ENCODE data around the gene SETDB2. TPM values are rescaled to one million over a fixed set of nuclear protein-coding genes. Genes with fewer than 3 reads are reported as not detected.

SETDB2 gene
- total RNA-seq, 1 experiment from 2014 or later: 5.2 TPM

- no peak for TF ChIP-seq ZBTB33 (IDR thresholded peaks at IDR 0.05; ENCODE audit: extremely low read depth, insufficient replicate concordance, low read length)
Measured at GRCh38 chr13:49503951-49504350, 59.9 kb downstream of the SETDB2 start (continued).

GRCh38 chr13:49512578-49512977 is 68.5 kb downstream of the SETDB2 start:
- DNase-seq (ENCODE audit: low read depth, low spot score) (no peak), ATAC-seq (no peak)
- H2AFZ ChIP-seq (ENCODE audit: low read depth, low read length, poor library complexity, severe bottlenecking): no peak overlapping the region
- no TSS peak for BruUV-seq (replicated peaks)
- TF ChIP-seq CEBPB (IDR thresholded peaks at IDR 0.05; ENCODE audit: low read depth) (no peak), CBX3 (IDR thresholded peaks at IDR 0.05; ENCODE audit: low read depth) (no peak)
- no peak overlapping the region for H3K4me3 ChIP-seq (replicated peaks in 1 of 2; ENCODE audit: low read depth in 1 of 2, low read length in 2 of 2)
- H3K36me3 ChIP-seq (ENCODE audit: control insufficient read depth in 1 of 2, insufficient read depth in 2 of 2, low read length in 2 of 2): no peaks in the 10 kb centered on the region
- no peaks in the 10 kb centered on the region for H3K4me1 ChIP-seq (ENCODE audit: control insufficient read depth in 1 of 2, insufficient read depth in 2 of 2, low read length in 2 of 2)
- H3K9ac ChIP-seq (ENCODE audit: low read length): no peak overlapping the region
- ChIA-PET CTCF (no interaction called here), POLR2A (interaction anchor here (0.6 kb wide), 1 partner anchor 12 kb away, joined by 3 read pairs; no protein-coding TSS in a partner anchor), RAD21 (ENCODE audit: low non-redundant PET in 1 of 2, low total read pairs in 2 of 2, uncharacterized antibody in 2 of 2, unreplicated experiment in 2 of 2) (no interaction called here)
- H3K27ac ChIP-seq (ENCODE audit: low read depth, low read length): no peak overlapping the region
- H3K4me2 ChIP-seq (ENCODE audit: low read length): no peak overlapping the region
- no peaks in the 10 kb centered on the region for H4K20me1 ChIP-seq (ENCODE audit: insufficient read depth)
- no peaks in the 10 kb centered on the region for H3K9me3 ChIP-seq (ENCODE audit: control insufficient read depth in 1 of 2, insufficient read depth in 1 of 2, low read depth in 1 of 2, low read length in 2 of 2)
- no peaks in the 10 kb centered on the region for H3K27me3 ChIP-seq (ENCODE audit: insufficient read depth, low read length)
- intact Hi-C loops (cut with micrococcal nuclease): no loop called here
- H3K9me2 ChIP-seq (ENCODE audit: insufficient read depth): no peaks in the 10 kb centered on the region
- no peaks in the 10 kb centered on the region for H3K79me2 ChIP-seq (ENCODE audit: insufficient read depth, low read length)

GRCh38 chr13:49516467-49516866 is 72.4 kb downstream of the SETDB2 start:
- ChIA-PET RAD21 (ENCODE audit: low non-redundant PET in 1 of 2, low total read pairs in 2 of 2, uncharacterized antibody in 2 of 2, unreplicated experiment in 2 of 2) (no interaction called here), POLR2A (no interaction called here), CTCF (no interaction called here)
- intact Hi-C loops (cut with micrococcal nuclease): no loop called here
- Histone ChIP-seq H3K27ac (ENCODE audit: low read depth, low read length) (no peak overlapping the region), H3K27me3 (ENCODE audit: insufficient read depth, low read length) (no peaks in the 10 kb centered on the region), H3K4me2 (ENCODE audit: low read length) (no peak overlapping the region), H4K20me1 (ENCODE audit: insufficient read depth) (no peaks in the 10 kb centered on the region), H2AFZ (ENCODE audit: low read depth, low read length, poor library complexity, severe bottlenecking) (no peak overlapping the region), H3K9me2 (ENCODE audit: insufficient read depth) (no peaks in the 10 kb centered on the region), H3K79me2 (ENCODE audit: insufficient read depth, low read length) (no peaks in the 10 kb centered on the region), H3K4me1 (ENCODE audit: control insufficient read depth in 1 of 2, insufficient read depth in 2 of 2, low read length in 2 of 2) (no peaks in the 10 kb centered on the region), H3K36me3 (ENCODE audit: control insufficient read depth in 1 of 2, insufficient read depth in 2 of 2, low read length in 2 of 2) (0 out of 4 replicates have a peak, but pooled peaks cover 0 to 2% of the 10 kb centered on the region in 2 experiments), H3K4me3 (replicated peaks in 1 of 2; ENCODE audit: low read depth in 1 of 2, low read length in 2 of 2) (no peak overlapping the region), H3K9me3 (ENCODE audit: control insufficient read depth in 1 of 2, insufficient read depth in 1 of 2, low read depth in 1 of 2, low read length in 2 of 2) (no peaks in the 10 kb centered on the region), H3K9ac (ENCODE audit: low read length) (no peak overlapping the region)
- DNase-seq (ENCODE audit: low read depth, low spot score): no peak
- no TSS peak for BruUV-seq (replicated peaks)
- ATAC-seq: no peak
- TF ChIP-seq POLR2A (IDR thresholded peaks at IDR 0.05; ENCODE audit: borderline replicate concordance, extremely low read depth, insufficient read depth, insufficient read length) (no peak), JUND (IDR thresholded peaks at IDR 0.05) (no peak), EZH2 (IDR thresholded peaks at IDR 0.05) (no peak), FOSL1 (IDR thresholded peaks at IDR 0.05; ENCODE audit: low read depth) (no peak), RAD21 (IDR thresholded peaks at IDR 0.05; ENCODE audit: low read depth) (no peak), CEBPB (IDR thresholded peaks at IDR 0.05; ENCODE audit: low read depth) (no peak), TCF7L2 (IDR thresholded peaks at IDR 0.05; ENCODE audit: borderline replicate concordance, extremely low read depth, insufficient read depth, insufficient read length) (no peak), ZFX (IDR thresholded peaks at IDR 0.05) (no peak), REST (IDR thresholded peaks at IDR 0.05; ENCODE audit: low read depth) (no peak), YY1 (IDR thresholded peaks at IDR 0.05; ENCODE audit: extremely low read depth, insufficient replicate concordance, low read depth, low read length) (no peak)
